Motor neuron (in vitro differentiated cells): Measurements from ENCODE around the gene TM4SF5. TPM values are rescaled to one million over a fixed set of nuclear protein-coding genes. Genes with fewer than 3 reads are reported as not detected.

Experiments
- ATAC-seq, 8 experiments: fragments of 200-7000 bp; cut with Tn5 transposase; replicated peaks in 6 of 8; 2 replicates each; pipeline ENCODE4 v1.8.0; 2021; ENCODE audit warnings: mild to moderate bottlenecking in 8 of 8, moderate library complexity in 8 of 8
- H3K27ac ChIP-seq, 2 donors: fragments of 250-450 bp; sonication (Bioruptor Pico); 2 replicates each; pipeline ENCODE4 v1.9.0; 2021; ENCODE audit warnings: antibody characterized with exemption in 2 of 2, mild to moderate bottlenecking in 2 of 2, moderate library complexity in 1 of 2
- H3K4me1 ChIP-seq, 2 donors: fragments of 250-450 bp; sonication (Bioruptor Pico); replicated peaks in 1 of 2; 2 replicates each; pipeline ENCODE4 v1.6.1; 2021; ENCODE audit warnings: antibody characterized with exemption in 2 of 2, mild to moderate bottlenecking in 2 of 2, moderate library complexity in 1 of 2
- H3K4me3 ChIP-seq, 5 donors: fragments of 250-450 bp; sonication (Bioruptor Pico); 2 replicates each; pipeline ENCODE4 v1.9.0; 2021; ENCODE audit warnings: antibody characterized with exemption in 5 of 5, mild to moderate bottlenecking in 5 of 5, moderate library complexity in 4 of 5
- WGBS, 10 experiments: fragments of 450-650 bp; shearing (Covaris generic); methylation state at CpG; one replicate each; pipeline ENCODE4 v1.0.0; 2022; 5-methylcytosine and 5-hydroxymethylcytosine counted together
- in situ Hi-C, 9 experiments: fragments of 400-800 bp; cut with MboI; loops; one replicate each; pipeline ENCODE4 v1.15.0; 2021; ENCODE audit warnings: low sequenced_read_pairs in 9 of 9, low pct_unique_long_range_greater_than_20kb in 2 of 9; ENCODE audit not compliant: unreplicated experiment in 9 of 9
- total RNA-seq, 8 experiments: library from RNA; unstranded; fragments of 300-600 nt; gene quantifications; 2 replicates each; pipeline versions ENCODE4 v1.2.3 to v1.2.4, GENCODE V29; 2022

Gene TM4SF5
- total RNA-seq, 8 experiments from 2014 or later: not detected

DNA sequence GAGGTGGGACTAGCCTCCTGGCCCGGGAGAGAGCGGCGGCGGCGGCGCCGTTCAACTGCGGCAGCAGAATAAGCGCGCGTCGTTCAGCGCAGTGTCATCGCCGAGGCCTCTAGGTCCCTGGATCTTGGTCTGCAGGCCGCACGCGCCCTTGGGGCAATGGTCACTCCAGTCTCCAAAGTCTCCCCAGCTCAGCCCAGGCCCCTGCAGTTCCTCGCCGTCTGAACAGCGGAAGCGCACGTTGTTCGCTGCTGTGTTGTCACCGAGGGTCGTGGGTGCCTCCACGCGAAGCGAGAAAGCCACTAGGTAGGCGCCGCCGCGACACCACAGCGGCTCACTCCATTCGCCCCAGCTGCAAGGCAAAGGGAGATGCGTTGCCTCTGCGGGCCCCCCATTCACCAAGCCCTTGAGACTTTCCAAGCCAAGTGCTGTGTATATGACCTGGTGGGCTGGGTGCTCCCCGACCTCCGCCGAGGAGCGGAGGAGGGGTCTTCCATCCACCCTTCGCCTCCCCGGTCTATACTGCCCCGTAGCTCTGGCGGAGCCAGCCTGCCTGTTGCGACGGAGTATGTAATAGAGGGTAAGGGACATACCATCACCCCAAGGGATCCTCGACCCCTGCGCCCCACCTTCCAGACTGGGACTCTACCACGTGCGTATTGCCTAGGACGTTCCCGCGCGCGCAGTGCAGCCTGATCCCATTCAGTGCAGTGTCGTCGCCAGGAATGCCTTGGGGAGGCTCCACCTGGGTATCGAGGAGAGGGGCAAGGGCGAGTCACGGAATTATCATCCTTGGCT, 13.8 kb downstream of the TM4SF5 start:
- no peak for ATAC-seq
- Histone ChIP-seq H3K4me1 (peaks cover 5 to 12% of the 10 kb centered on the region in 2 donors), H3K27ac (no peak overlapping the region), H3K4me3 (no peak overlapping the region)
- in situ Hi-C loops: loop anchor here in 1 of 9 experiments (25.0 kb wide), 1 partner anchor 102 kb away; the partner anchor contains the start of gene C17orf107
- 0 to 80% (median 31%) methylated on average over 1 to 25 of the region's 61 CpGs; no CpG with 5 or more reads in 6 of the 10 experiments for WGBS, 10 experiments

DNA sequence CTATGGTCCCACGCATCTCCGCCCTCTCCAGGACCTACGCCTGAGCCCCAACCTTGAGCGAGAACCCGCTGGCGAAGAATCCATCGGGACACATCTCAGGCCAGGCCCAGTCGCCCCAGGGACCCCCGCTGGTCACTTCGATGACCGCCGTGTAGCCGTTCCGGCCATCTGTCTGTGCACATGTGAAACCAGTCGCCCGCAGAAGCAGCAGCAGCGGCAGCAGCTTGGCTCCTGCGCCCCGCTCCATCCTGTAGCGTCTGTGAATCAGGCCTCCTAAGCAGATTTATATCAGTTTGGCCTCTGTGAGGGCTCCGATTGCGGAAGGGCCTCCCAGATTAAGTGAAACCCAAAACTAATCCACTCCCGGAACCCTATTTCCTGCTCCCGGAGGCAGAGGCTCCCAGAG, 14.4 kb downstream of the TM4SF5 start, which contains the start of gene VMO1:
Gene VMO1, minus strand, starts transcription at position 259 of the 406 bp plus-strand sequence. Its CDS starts 12 bp downstream, at position 247.
- in situ Hi-C loops: loop anchor here in 1 of 9 experiments (25.0 kb wide), 1 partner anchor 101 kb away; the partner anchor contains the start of gene C17orf107
- ATAC-seq: no peak
- no peak within 1 kb of the TSS for H3K27ac ChIP-seq
- 9 to 22% (median 11%) methylated on average over 2 to 10 of the region's 24 CpGs; no CpG with 5 or more reads in 6 of the 10 experiments for WGBS, 10 experiments
- peaks cover 7 to 12% of the 10 kb centered on the region in 2 donors for H3K4me1 ChIP-seq
- no peak within 1 kb of the TSS for H3K4me3 ChIP-seq

DNA sequence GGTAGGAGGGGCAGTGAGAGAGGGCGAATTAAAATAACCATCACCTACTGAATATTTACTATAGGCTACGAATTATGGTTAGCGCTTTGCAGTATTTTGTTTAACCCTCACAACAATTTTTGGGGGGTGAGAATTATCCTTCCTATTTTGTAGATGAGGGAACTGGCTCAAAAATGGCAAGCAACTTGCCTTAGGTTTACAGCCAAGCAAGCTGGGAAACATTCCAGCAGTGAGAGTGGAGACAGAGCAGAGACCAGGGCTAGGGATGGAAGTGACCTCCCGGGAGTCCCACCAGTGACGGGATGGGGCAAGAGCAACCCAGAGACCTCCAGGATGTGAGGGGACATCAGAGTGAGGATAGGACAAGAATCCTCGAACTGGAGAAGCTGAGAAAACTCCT, 14.8 kb downstream of the TM4SF5 start:
- no peak overlapping the region for H3K27ac ChIP-seq
- in situ Hi-C loops: loop anchor here in 1 of 9 experiments (25.0 kb wide), 1 partner anchor 101 kb away; the partner anchor contains the start of gene C17orf107
- H3K4me1 ChIP-seq: peaks cover 7 to 12% of the 10 kb centered on the region in 2 donors
- WGBS, 10 experiments: 0 to 37% (median 19%) methylated on average over 1 to 5 of the region's 6 CpGs; no CpG with 5 or more reads in 4 of the 10 experiments
- no peak overlapping the region for H3K4me3 ChIP-seq
- ATAC-seq: no peak

- in situ Hi-C loops: loop anchor here in 1 of 9 experiments (25.0 kb wide), 1 partner anchor 99 kb away; the partner anchor contains the start of gene C17orf107
- 43 to 100% (median 77%) methylated on average over 2 to 14 of the region's 14 CpGs; no CpG with 5 or more reads in 1 of the 10 experiments for WGBS, 10 experiments
- no peak for ATAC-seq
- Histone ChIP-seq H3K4me1 (peaks cover 7 to 12% of the 10 kb centered on the region in 2 donors), H3K4me3 (peak overlapping the region; percentile 55 to 76 (median 64)), H3K27ac (no peak overlapping the region)
Observed at GRCh38 chr17:4788159-4788806, 16.6 kb downstream of the TM4SF5 start.

- in situ Hi-C loops: loop anchor here in 1 of 9 experiments (25.0 kb wide), 1 partner anchor 98 kb away; the partner anchor contains the start of gene C17orf107
- peak within 1 kb of the TSS; percentile 93 to 97 for H3K27ac ChIP-seq
- peak within 1 kb of the TSS; percentile 55 to 76 (median 64) for H3K4me3 ChIP-seq
- 0 to 60% (median 4%) methylated on average over 5 to 23 of the region's 62 CpGs; no CpG with 5 or more reads in 4 of the 10 experiments for WGBS, 10 experiments
- ATAC-seq: peak in 4 of 8 experiments; percentile 0 to 2 (median 2)
- peaks cover 7 to 12% of the 10 kb centered on the region in 2 donors for H3K4me1 ChIP-seq
Observed at GRCh38 chr17:4788807-4789700, 17.4 kb downstream of the TM4SF5 start, which contains the start of gene GLTPD2. GLTPD2 (plus strand) TSS chr17:4788964; CDS start chr17:4789012, 48 bp downstream.

GRCh38 chr17:4789701-4789950, 17.9 kb downstream of the TM4SF5 start:
- Histone ChIP-seq H3K27ac (peak overlapping the region; percentile 93 to 97), H3K4me1 (peaks cover 7 to 12% of the 10 kb centered on the region in 2 donors), H3K4me3 (peak overlapping the region; percentile 55 to 76 (median 64))
- 0% methylated on average over 1 of the region's 25 CpGs; no CpG with 5 or more reads in 8 of the 10 experiments for WGBS, 10 experiments
- in situ Hi-C loops: loop anchor here in 1 of 9 experiments (25.0 kb wide), 1 partner anchor 98 kb away; the partner anchor contains the start of gene C17orf107
- ATAC-seq: no peak

DNA sequence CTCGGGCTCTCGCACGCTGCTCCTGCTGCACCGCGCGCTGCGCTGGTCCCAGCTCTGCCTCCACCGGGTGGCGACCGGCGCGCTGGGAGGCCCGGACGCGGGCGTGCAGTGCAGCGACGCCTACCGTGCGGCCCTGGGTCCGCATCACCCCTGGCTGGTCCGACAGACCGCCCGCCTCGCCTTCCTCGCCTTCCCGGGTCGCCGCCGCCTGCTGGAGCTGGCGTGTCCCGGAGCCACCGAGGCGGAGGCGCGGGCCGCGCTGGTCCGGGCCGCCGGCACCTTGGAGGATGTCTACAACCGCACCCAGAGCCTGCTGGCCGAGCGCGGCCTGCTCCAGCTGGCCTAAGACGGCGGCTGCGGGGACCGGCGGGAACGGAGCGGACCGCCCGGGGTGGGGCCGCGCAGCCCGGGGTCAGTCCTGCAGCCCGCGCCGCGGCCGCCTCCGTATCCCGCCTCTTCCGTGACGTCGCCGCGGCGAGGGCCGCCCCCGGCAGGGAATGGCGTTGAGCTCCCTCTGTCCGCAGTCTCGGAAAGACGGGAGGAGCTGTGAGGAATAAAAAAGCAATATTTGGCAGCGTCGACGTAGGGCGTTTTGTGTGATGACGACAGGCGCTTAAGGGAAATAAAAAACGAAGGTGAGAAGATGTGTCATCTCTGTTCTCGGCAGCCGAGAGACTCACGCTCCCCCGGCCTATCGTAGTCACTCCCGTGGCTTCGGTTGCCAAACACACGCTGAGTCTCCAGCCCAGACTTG, 18.4 kb downstream of the TM4SF5 start:
- peak overlapping the region; percentile 55 to 76 (median 64) for H3K4me3 ChIP-seq
- in situ Hi-C loops: loop anchor here in 1 of 9 experiments (25.0 kb wide), 1 partner anchor 97 kb away; the partner anchor contains the start of gene C17orf107
- H3K4me1 ChIP-seq: peaks cover 7 to 12% of the 10 kb centered on the region in 2 donors
- WGBS, 10 experiments: 1% methylated on average over 12 of the region's 91 CpGs; no CpG with 5 or more reads in 9 of the 10 experiments
- peak overlapping the region; percentile 93 to 97 for H3K27ac ChIP-seq
- ATAC-seq: peak; percentile 84 to 91 (median 90)

DNA sequence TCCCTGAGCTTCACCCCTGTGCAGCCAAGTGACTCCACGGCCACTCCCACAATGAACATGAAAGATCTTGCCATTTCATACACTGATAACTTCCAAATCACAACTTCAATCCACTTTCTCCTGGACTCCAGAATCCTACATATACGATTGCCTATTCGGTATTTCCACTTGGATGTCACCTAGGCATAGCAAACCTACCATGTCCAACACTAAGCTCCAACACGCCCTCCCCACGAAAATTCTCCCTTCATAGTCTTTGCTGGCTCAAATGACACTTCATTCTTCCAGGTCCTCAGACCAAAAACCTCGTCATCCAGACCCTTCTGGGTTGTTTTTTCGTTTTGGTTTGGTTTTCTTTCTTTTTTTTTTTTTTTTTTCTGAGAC, 19.0 kb downstream of the TM4SF5 start:
- in situ Hi-C loops: loop anchor here in 1 of 9 experiments (25.0 kb wide), 1 partner anchor 97 kb away; the partner anchor contains the start of gene C17orf107
- H3K4me3 ChIP-seq: peak overlapping the region in 4 of 5 donors; percentile 55 to 76 (median 68)
- no peak for ATAC-seq
- WGBS, 10 experiments: 18 to 84% (median 61%) methylated on average over 2 to 6 of the region's 7 CpGs
- peaks cover 7 to 12% of the 10 kb centered on the region in 2 donors for H3K4me1 ChIP-seq
- no peak overlapping the region for H3K27ac ChIP-seq

DNA sequence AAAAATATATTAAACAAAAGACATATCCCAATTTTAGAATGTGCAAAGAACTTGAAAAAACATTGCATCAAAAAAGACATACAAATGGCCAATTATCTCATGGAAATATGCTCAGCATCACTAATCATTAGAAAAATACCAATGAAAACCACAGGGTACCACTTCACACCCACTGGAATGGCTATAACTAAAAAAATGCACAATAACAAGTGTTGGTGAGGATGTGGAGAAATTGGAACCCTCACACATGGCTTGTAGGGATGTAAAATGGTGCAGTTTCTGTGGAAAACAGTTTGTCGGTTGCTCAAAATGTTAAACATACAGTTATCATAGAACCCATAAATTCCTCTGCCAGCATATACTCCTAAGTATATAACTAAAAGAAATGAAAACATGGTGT, 23.5 kb downstream of the TM4SF5 start:
- WGBS, 10 experiments: 86 to 100% (median 100%) methylated on average over 1 of the region's 1 CpG; no CpG with 5 or more reads in 3 of the 10 experiments

GRCh38 chr17:4796552-4796920, 24.9 kb downstream of the TM4SF5 start:
- H3K4me3 ChIP-seq: peak overlapping the region; percentile 51 to 75 (median 66)
- H3K27ac ChIP-seq: peak overlapping the region; percentile 74 to 89
- ATAC-seq: peak in 4 of 8 experiments; percentile 11 to 78 (median 67)
- WGBS, 10 experiments: 0 to 6% (median 0%) methylated on average over 1 to 7 of the region's 7 CpGs; no CpG with 5 or more reads in 3 of the 10 experiments
- peaks cover 3 to 6% of the 10 kb centered on the region in 2 donors for H3K4me1 ChIP-seq
- in situ Hi-C loops: loop anchor here in 1 of 9 experiments (25.0 kb wide), 1 partner anchor 91 kb away; the partner anchor contains the start of gene C17orf107

More for the DNA sequence above, 23.5 kb downstream of the TM4SF5 start:
- Histone ChIP-seq H3K4me1 (peaks cover 5 to 6% of the 10 kb centered on the region in 2 donors), H3K27ac (no peak overlapping the region), H3K4me3 (no peak overlapping the region)
- in situ Hi-C loops: loop anchor here in 1 of 9 experiments (25.0 kb wide), 1 partner anchor 92 kb away; the partner anchor contains the start of gene C17orf107
- ATAC-seq: no peak
